Activated T-cell treated with anti-CD3 and anti-CD28 coated beads for 1 hour (primary cell): ENCODE measurements around the gene ADAMTS6.
"Not testable (repeated sequence)": the region's sequence is repeated elsewhere in the genome, so short reads cannot be mapped to it uniquely, and the experiment has no call there.

Experiments used
- DNase-seq: peaks from one replicate; pipeline ENCODE4 v3.0.0-alpha.2; 2020; ENCODE audit warnings: low read depth

The ADAMTS6 gene

DNA sequence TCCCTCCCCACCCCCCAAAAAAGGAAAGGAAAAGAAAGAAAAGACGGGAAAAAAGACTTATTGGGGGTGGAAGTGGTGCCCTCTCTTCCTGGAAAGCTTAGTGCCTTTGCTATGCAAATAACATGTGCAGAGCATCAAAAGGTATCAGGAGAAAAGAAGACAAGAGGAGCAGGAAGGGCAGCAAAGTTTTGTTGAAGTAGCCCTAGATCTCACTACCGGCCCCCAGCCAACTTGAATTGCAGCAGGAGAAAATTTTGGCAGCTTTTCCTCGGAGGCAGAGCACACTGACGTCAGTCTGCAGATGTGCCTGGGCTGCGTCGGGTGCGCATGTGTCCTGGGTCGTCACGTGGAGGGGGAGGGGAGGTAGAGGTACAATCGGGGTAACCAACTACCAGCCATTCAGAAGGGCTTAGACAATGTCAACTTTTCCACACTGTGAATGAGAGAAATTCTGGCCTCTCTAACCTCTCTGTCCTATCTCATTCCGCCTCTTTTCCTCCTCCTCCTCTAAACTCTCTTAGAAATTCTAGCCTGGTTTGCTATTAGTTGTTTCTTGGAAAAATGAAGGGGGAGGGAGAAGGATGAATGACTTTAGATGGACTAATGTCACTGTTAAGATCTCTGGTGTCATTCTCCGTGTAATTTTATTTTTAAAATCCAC, at the start of gene ADAMTS6:
TSS of gene ADAMTS6 (minus strand) at position 286 of the 661 bp plus-strand sequence. CDS start 8,247 bp downstream, outside the sequence.
- DNase-seq = peak; percentile 60

- no peak for DNase-seq
Measured at GRCh38 chr5:65530904-65531303, 49.2 kb upstream of the ADAMTS6 start.

GRCh38 chr5:65525726-65526125, 44.0 kb upstream of the ADAMTS6 start:
- DNase-seq = no peak

DNA sequence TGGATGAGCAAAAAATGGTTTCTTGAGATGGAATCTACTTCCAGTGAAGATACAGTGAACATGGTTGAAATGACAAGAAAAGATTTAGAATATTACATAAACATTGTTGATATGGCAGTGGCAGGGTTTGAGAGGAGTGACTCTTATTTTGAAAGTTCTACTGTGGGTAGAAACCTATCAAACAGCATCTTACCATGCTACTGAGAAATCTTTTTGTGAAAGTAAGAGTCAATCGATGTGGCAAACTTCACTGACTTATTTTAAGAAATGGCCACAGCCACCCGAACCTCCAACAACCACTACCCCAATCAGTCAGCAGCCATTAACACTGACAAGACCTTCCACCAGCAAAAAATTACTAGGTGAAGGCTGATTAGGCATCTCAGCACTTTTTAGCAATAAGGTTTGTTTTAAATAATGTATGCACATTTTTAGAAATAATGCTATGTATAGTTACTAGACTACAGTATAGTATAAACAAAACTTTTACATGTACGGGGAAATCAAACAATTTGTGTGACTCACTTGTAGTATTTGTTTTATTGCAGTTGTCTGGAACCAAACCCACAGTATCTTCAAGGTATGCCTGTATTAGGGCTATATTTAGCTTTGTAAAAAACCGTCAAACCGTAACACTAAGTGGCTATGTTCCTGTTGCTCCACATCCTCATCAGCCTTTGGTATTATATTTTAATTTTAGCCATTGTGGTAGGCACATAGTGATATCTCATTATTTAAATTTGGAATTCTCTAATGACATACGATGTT, 30.6 kb upstream of the ADAMTS6 start:
- DNase-seq = no peak

DNA sequence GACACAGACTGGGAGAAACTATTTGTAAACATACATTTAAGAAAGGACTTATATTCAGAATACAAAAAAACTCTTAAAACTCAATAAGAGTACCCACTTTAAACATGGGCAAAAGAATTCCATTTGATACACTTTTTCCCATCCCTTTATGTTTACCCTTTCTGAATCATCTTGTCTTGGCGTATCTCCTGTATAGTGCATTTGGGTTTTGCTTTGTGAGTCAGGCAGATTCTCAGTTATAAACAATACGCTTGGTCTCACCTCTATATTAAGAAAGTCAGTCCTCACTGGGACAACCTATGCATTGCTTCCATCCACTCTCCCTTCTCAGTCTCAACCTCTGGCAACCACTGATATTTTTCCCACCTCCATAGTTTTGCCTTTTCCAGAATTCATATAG, 27.3 kb upstream of the ADAMTS6 start:
- DNase-seq = no peak

- DNase-seq = no peak
Measured at GRCh38 chr5:65506961-65507360, 25.2 kb upstream of the ADAMTS6 start.

- DNase-seq = no peak
Measured at GRCh38 chr5:65489119-65489518, 7.4 kb upstream of the ADAMTS6 start.

DNA sequence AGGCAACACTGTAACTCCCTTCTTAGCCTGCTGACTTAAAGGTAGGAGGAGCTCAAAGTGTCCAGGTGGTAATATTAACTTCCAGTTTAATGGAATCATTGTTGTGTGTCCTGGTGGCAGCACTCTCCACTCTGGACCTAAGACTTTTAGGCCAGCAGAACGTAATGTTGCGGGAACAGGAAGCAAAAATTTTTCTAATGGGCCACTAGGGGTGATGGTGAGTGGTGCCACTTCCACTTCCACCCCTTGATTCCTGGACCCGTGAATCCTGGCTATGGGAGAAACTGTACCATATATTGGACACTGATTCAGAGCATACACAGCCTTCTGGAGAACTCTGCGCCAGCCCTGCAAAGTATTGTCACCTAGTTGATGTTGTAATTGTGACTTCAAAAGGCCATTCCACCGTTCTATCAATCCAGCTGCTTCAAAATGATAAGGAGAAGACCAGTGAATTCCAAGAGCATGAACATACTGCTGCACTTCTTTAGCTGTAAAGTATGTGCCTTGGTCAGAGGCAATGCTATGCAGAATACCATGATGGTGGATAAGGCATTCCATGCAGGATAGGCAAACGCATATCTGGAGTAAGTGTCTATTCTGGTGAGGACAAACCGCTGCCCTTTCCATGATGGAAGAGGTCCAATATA, 6.4 kb upstream of the ADAMTS6 start:
- not testable (repeated sequence) for DNase-seq

- DNase-seq = not testable (repeated sequence)
Measured at GRCh38 chr5:65486803-65487202, 5.1 kb upstream of the ADAMTS6 start.

GRCh38 chr5:65485405-65485804, 3.7 kb upstream of the ADAMTS6 start:
- no peak for DNase-seq

GRCh38 chr5:65483546-65484346, 2.0 kb upstream of the ADAMTS6 start:
- no peak for DNase-seq

- DNase-seq = no peak
Measured at GRCh38 chr5:65482736-65483545, 1.2 kb upstream of the ADAMTS6 start.

DNA sequence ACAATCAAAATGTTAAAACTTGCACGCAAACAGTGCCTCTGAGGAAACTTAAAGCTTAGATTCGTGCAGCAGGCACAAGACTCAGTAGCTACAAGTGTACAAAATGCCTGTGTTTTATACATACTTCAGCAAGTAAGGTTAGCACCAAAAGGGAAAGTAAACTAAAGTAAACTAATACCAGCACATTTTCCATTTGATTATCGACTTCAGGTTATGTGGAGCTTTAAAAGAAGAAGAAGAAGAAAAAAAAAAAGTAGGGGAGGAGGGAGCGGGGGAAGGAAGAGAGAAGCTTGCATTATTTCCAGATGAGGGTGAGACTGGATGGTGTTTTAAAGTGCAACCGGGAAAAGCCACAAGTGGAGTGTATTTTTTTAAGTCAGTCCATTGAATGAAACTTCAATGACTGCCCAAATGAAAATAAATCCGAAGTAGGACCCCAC, 596 bp upstream of the ADAMTS6 start:
- DNase-seq = no peak

DNA sequence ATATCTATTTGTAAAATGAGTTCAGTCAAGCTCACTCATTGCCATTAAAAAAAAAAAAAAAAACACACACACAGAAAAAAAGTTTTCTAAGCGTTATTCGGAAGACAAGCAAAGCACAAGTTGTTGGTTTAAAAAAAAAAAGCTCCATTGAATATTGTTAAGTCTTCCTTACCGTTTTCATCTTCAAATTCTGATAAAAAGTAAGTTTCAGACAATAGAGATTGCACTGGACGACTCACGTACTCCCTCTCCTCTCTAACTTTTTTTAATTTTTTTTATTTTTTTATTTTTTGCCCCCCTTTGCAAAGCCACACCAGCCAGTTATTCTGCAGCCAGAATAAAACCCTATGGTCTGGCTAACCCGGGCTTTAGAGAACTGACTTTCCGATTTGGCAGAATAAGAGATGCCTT, 544 bp downstream of the ADAMTS6 start:
- DNase-seq = no peak

GRCh38 chr5:65480306-65480865, 1.3 kb downstream of the ADAMTS6 start:
- peak; percentile 12 for DNase-seq

DNA sequence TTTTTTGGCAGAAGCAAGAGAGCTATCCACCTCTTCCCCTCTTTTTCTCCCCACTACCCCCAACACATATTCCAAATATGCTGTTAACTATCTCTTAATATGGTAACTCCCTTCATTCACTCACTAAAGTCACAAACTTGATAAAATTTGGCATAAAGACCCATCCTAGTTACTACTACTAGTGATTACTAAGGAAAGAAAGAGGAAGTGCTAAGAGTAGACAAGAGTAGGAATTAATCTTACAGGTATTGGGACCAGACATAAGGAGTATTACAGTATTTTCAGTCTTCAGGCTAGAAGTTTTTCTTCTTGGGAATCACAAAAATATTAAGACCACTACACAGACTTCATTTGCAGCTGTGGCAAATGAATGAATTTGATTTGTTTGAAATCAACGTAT, 2.2 kb downstream of the ADAMTS6 start:
- no peak for DNase-seq

GRCh38 chr5:65478336-65478735, 3.4 kb downstream of the ADAMTS6 start:
- DNase-seq = no peak

GRCh38 chr5:65475895-65476294, 5.8 kb downstream of the ADAMTS6 start:
- no peak for DNase-seq

DNA sequence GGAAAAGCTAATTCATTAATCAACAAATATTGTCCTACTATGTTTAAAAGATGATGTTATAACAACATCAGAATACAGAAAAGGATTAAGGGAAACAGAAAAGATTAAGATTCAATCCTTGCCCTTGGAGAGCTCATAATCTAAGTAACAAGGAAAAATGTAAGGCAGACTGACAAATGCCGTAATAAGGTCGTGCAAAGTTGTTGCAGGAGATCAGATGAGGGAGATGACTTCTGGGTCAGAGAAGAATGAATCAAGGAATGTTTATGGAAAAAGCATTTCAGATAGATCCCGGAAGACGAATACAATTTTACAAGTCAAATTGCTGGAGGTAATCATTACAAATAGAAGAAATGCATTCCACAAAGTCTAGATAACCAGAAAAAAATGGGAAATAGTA, 6.4 kb downstream of the ADAMTS6 start:
- DNase-seq = no peak

DNA sequence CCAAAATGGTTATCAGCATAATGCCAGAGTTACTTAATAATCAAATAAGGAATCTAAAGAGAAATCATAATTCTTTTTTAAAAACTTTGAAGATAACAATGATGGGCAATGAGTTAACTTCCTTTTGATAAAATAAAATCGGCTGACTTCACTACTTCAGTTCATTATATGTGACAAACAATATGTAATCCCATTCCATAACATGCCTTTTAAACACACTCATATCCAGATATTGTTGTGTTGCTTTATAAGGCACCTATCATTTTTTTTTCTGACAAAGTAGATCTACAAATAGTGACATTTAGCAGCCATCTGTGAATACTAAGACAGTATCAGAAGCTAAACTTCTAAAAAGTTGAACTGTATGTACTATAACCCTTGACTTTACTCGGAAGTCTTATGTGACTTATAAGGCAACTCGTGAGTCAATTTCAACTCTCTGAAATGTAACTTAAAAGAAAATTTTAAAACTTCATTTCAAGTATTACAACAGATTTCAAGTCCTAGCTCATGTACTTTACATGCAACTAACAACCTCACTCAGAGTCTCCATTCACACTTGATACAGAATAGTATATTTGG, 7.5 kb downstream of the ADAMTS6 start:
- no peak for DNase-seq

- DNase-seq = no peak
Measured at GRCh38 chr5:65468633-65469032, 13.1 kb downstream of the ADAMTS6 start.
